Keratinocyte (primary cell): ENCODE measurements around the gene DDX6. TPM values are rescaled to one million over a fixed set of nuclear protein-coding genes. Genes with fewer than 3 reads are reported as not detected.

Source experiments
- DNase-seq: peaks from one replicate; pipeline ENCODE4 v3.0.0-alpha.2; 2011; ENCODE audit warnings: low read depth, missing footprints, low spot score
- FAIRE-seq: peaks from 2 replicates; lab custom pipeline; 2011; peaks lifted over from hg19 to GRCh38; lab: Jason Lieb, UNC
- H2AFZ ChIP-seq: 2 replicates; pipeline ENCODE4 v1.6.0; 2012; ENCODE audit warnings: low read length, control low read depth, inconsistent platforms; ENCODE audit not compliant: control insufficient read depth
- H3K27ac ChIP-seq: 2 replicates; pipeline ENCODE4 v1.5.1; 2011; ENCODE audit warnings: low read length; ENCODE audit not compliant: control insufficient read depth, insufficient read depth
- H3K27me3 ChIP-seq: 3 replicates; pipeline ENCODE4 v1.6.0; 2011; ENCODE audit warnings: low read length; ENCODE audit not compliant: control insufficient read depth, insufficient read depth; ENCODE audit errors: extremely low read depth
- H3K36me3 ChIP-seq, 2 experiments: 2 replicates in 1 of 2; 3 replicates in 1 of 2; pipeline ENCODE4 v1.5.1; 2011; ENCODE audit warnings: low read length in 2 of 2, mild to moderate bottlenecking in 1 of 2; ENCODE audit not compliant: control insufficient read depth in 2 of 2, insufficient read depth in 2 of 2; ENCODE audit errors: extremely low read depth in 1 of 2
- H3K4me1 ChIP-seq: 3 replicates; pipeline ENCODE4 v1.5.1; 2011; ENCODE audit warnings: low read length; ENCODE audit not compliant: control insufficient read depth, insufficient read depth; ENCODE audit errors: extremely low read depth
- H3K4me2 ChIP-seq: 3 replicates; pipeline ENCODE4 v1.6.0; 2011; ENCODE audit warnings: low read depth, low read length; ENCODE audit not compliant: control insufficient read depth, insufficient read depth; ENCODE audit errors: extremely low read depth
- H3K4me3 ChIP-seq, 3 experiments: fragments of 200-600 bp in 1 of 3; sonication (generic) in 1 of 3; 2 replicates in 2 of 3; 3 replicates in 1 of 3; pipeline ENCODE4 v1.5.1; 2011 to 2016; ENCODE audit warnings: low read length in 3 of 3, mild to moderate bottlenecking in 3 of 3, control low read depth in 2 of 3, inconsistent platforms in 1 of 3, low read depth in 1 of 3, mixed read lengths in 1 of 3, mixed run types in 1 of 3, moderate library complexity in 1 of 3; ENCODE audit not compliant: control insufficient read depth in 2 of 3, insufficient read depth in 2 of 3; ENCODE audit errors: extremely low read depth in 1 of 3
- H3K79me2 ChIP-seq: 2 replicates; pipeline ENCODE4 v1.6.0; 2012; ENCODE audit warnings: low read length; ENCODE audit not compliant: control insufficient read depth, insufficient read depth
- H3K9ac ChIP-seq: 3 replicates; pipeline ENCODE4 v1.6.0; 2011; ENCODE audit warnings: low read length; ENCODE audit not compliant: control insufficient read depth, insufficient read depth; ENCODE audit errors: extremely low read depth
- H3K9me1 ChIP-seq: 3 replicates; pipeline ENCODE4 v1.6.0; 2011; ENCODE audit warnings: low read length; ENCODE audit not compliant: control insufficient read depth, insufficient read depth; ENCODE audit errors: extremely low read depth
- H3K9me3 ChIP-seq: 2 replicates; pipeline ENCODE4 v1.5.1; 2012; ENCODE audit warnings: low read depth, low read length; ENCODE audit not compliant: control insufficient read depth
- H4K20me1 ChIP-seq: 3 replicates; pipeline ENCODE4 v1.6.0; 2011; ENCODE audit warnings: low read length; ENCODE audit not compliant: control insufficient read depth, insufficient read depth; ENCODE audit errors: extremely low read depth
- CTCF ChIP-seq, 3 experiments: IDR thresholded peaks in 1 of 3; conservative IDR thresholded peaks in 1 of 3; optimal IDR thresholded peaks in 1 of 3; 2 replicates in 2 of 3; 3 replicates in 1 of 3; pipeline versions ENCODE3 to v1.5.1; 2011; ENCODE audit warnings: low read length in 3 of 3, mild to moderate bottlenecking in 3 of 3, moderate library complexity in 2 of 3, control low read depth in 1 of 3, inconsistent platforms in 1 of 3; ENCODE audit not compliant: insufficient read depth in 2 of 3; ENCODE audit errors: extremely low read depth in 1 of 3
- EZH2 ChIP-seq: IDR thresholded peaks from one replicate; pipeline ENCODE4 v1.6.1; 2012; ENCODE audit warnings: inconsistent platforms, mild to moderate bottlenecking, low read length, moderate library complexity
- dilution Hi-C: fragments of 300-500 bp; cut with MboI; formaldehyde crosslinking; loops from one replicate; pipeline ENCODE4 v1.7.0; 2020; ENCODE audit warnings: low sequenced_read_pairs; ENCODE audit not compliant: extremely low pct_ligation_motif_present
- polyA plus RNA-seq, 5 experiments: library from polyadenylated mRNA; depleted of rRNA in 3 of 5; stranded (reverse) in 3 of 5; stranded (forward) in 1 of 5; unstranded in 1 of 5; fragments of >200 nt; gene quantifications; 1 replicate in 1 of 5; 2 replicates in 3 of 5; 3 replicates in 1 of 5; pipeline versions ENCODE4 v1.2.1 to v1.2.3, GENCODE V29; 2011 to 2012; ENCODE audit warnings: missing spikeins in 2 of 5, low read depth in 1 of 5, low replicate concordance in 1 of 5

DDX6 gene
- polyA plus RNA-seq, 1 donor (not counting 4 experiments of a cell fraction or from before 2014, with no cell fraction given): 58.0 TPM

- no peak for TF ChIP-seq CTCF (optimal IDR thresholded peaks at IDR 0.05 in 1 of 3, IDR thresholded peaks at IDR 0.05 in 1 of 3, conservative IDR thresholded peaks at IDR 0.05 in 1 of 3; ENCODE audit: extremely low read depth in 1 of 3, insufficient read depth in 2 of 3, low read length in 3 of 3)
- TF ChIP-seq EZH2: no peak
- FAIRE-seq: no peak
These were observed 33.0 kb downstream of the DDX6 start for GRCh38 chr11:118757876-118758399.

GRCh38 chr11:118752654-118753053 is 38.3 kb downstream of the DDX6 start:
- H3K4me3 ChIP-seq: no peak overlapping the region
- no peaks in the 10 kb centered on the region for H3K9me1 ChIP-seq
- TF ChIP-seq EZH2 (no peak), CTCF (optimal IDR thresholded peaks at IDR 0.05 in 1 of 3, IDR thresholded peaks at IDR 0.05 in 1 of 3, conservative IDR thresholded peaks at IDR 0.05 in 1 of 3; ENCODE audit: extremely low read depth in 1 of 3, insufficient read depth in 2 of 3, low read length in 3 of 3) (no peak)
- dilution Hi-C loops: no loop called here
- no peak overlapping the region for H3K4me2 ChIP-seq
- H2AFZ ChIP-seq: no peak overlapping the region
- H3K4me1 ChIP-seq: no peaks in the 10 kb centered on the region
- peaks cover 19 to 22% of the 10 kb centered on the region in 2 experiments for H3K36me3 ChIP-seq
- H3K27ac ChIP-seq: no peak overlapping the region
- DNase-seq: no peak
- H3K9ac ChIP-seq: no peak overlapping the region
- FAIRE-seq: no peak
- no peaks in the 10 kb centered on the region for H3K27me3 ChIP-seq
- no peaks in the 10 kb centered on the region for H3K9me3 ChIP-seq
- H3K79me2 ChIP-seq: no peaks in the 10 kb centered on the region
- H4K20me1 ChIP-seq: no peaks in the 10 kb centered on the region

More at GRCh38 chr11:118757876-118758399, 33.0 kb downstream of the DDX6 start:
- no peak overlapping the region for H3K4me2 ChIP-seq
- H3K27ac ChIP-seq: no peak overlapping the region
- no peak overlapping the region for H3K4me3 ChIP-seq
- peaks cover 14 to 45% of the 10 kb centered on the region in 2 experiments for H3K36me3 ChIP-seq
- no peak overlapping the region for H3K9ac ChIP-seq
- no peaks in the 10 kb centered on the region for H3K4me1 ChIP-seq
- no peaks in the 10 kb centered on the region for H3K9me3 ChIP-seq
- DNase-seq: no peak
- no peaks in the 10 kb centered on the region for H4K20me1 ChIP-seq
- no peak overlapping the region for H2AFZ ChIP-seq
- H3K79me2 ChIP-seq: no peaks in the 10 kb centered on the region
- H3K27me3 ChIP-seq: no peaks in the 10 kb centered on the region
- dilution Hi-C loops: no loop called here
- no peaks in the 10 kb centered on the region for H3K9me1 ChIP-seq
